Parathyroid adenoma (tissue), 2 donors: ENCODE results near the gene D2HGDH.

Experiments
- H2AFZ ChIP-seq: fragments of 300-600 bp; sonication (generic); one replicate; pipeline ENCODE4 v1.7.0; 2017; ENCODE audit warnings: antibody characterized with exemption, mild to moderate bottlenecking
- H3K27ac ChIP-seq: fragments of 300-600 bp; sonication (generic); one replicate; pipeline ENCODE4 v1.7.0; 2017
- H3K27me3 ChIP-seq: fragments of 300-600 bp; sonication (generic); one replicate; pipeline ENCODE4 v1.7.0; 2017; ENCODE audit warnings: low read length; ENCODE audit not compliant: control insufficient read depth, insufficient read depth
- H3K36me3 ChIP-seq: fragments of 300-600 bp; sonication (generic); one replicate; pipeline ENCODE4 v1.7.0; 2017; ENCODE audit warnings: low read length; ENCODE audit not compliant: control insufficient read depth, insufficient read depth
- H3K4me1 ChIP-seq: fragments of 300-600 bp; sonication (generic); one replicate; pipeline ENCODE4 v1.7.0; 2017; ENCODE audit warnings: control low read depth
- H3K4me2 ChIP-seq: fragments of 300-600 bp; sonication (generic); one replicate; pipeline ENCODE4 v1.7.0; 2017; ENCODE audit warnings: low read length
- H3K4me3 ChIP-seq: fragments of 300-600 bp; sonication (generic); one replicate; pipeline ENCODE4 v1.7.0; 2017; ENCODE audit warnings: low read depth, low read length
- H3K79me2 ChIP-seq: fragments of 300-600 bp; sonication (generic); one replicate; pipeline ENCODE4 v1.7.0; 2017; ENCODE audit warnings: control low read depth
- H3K9ac ChIP-seq: fragments of 300-600 bp; sonication (generic); one replicate; pipeline ENCODE4 v1.7.0; 2017; ENCODE audit warnings: mild to moderate bottlenecking
- H3K9me3 ChIP-seq: fragments of 300-600 bp; sonication (generic); one replicate; pipeline ENCODE4 v1.7.0; 2017; ENCODE audit warnings: low read length; ENCODE audit not compliant: control insufficient read depth
- CTCF ChIP-seq: fragments of 300-600 bp; sonication (generic); IDR thresholded peaks from one replicate; pipeline ENCODE4 v1.7.0; 2017; ENCODE audit warnings: antibody characterized with exemption, mild to moderate bottlenecking
- donor health status: primary hyperparathyroidism.

D2HGDH gene

GRCh38 chr2:241775223-241776177 lies 41.1 kb downstream of the D2HGDH start:
- no peak for TF ChIP-seq CTCF
- Histone ChIP-seq H3K27ac (no peak overlapping the region), H3K27me3 (no peaks in the 10 kb centered on the region), H3K36me3 (no peaks in the 10 kb centered on the region), H3K4me1 (peaks cover 15% of the 10 kb centered on the region), H3K4me2 (no peak overlapping the region), H3K4me3 (no peak overlapping the region), H3K9ac (no peak overlapping the region), H3K9me3 (no peaks in the 10 kb centered on the region), H3K79me2 (no peaks in the 10 kb centered on the region), H2AFZ (no peak overlapping the region)

GRCh38 chr2:241776336-241777169 lies 42.1 kb downstream of the D2HGDH start, which contains the start of gene GAL3ST2:
Gene GAL3ST2 (plus strand): TSS chr2:241776822. CDS start chr2:241776956, 134 bp downstream.
- Histone ChIP-seq H3K9ac (no peak within 1 kb of the TSS), H3K4me2 (no peak within 1 kb of the TSS), H3K79me2 (no peaks in the 10 kb centered on the region), H2AFZ (no peak within 1 kb of the TSS), H3K9me3 (no peaks in the 10 kb centered on the region), H3K4me1 (peaks cover 10% of the 10 kb centered on the region), H3K36me3 (no peaks in the 10 kb centered on the region), H3K27me3 (no peaks in the 10 kb centered on the region), H3K27ac (no peak within 1 kb of the TSS), H3K4me3 (no peak within 1 kb of the TSS)
- no peak for TF ChIP-seq CTCF

DNA sequence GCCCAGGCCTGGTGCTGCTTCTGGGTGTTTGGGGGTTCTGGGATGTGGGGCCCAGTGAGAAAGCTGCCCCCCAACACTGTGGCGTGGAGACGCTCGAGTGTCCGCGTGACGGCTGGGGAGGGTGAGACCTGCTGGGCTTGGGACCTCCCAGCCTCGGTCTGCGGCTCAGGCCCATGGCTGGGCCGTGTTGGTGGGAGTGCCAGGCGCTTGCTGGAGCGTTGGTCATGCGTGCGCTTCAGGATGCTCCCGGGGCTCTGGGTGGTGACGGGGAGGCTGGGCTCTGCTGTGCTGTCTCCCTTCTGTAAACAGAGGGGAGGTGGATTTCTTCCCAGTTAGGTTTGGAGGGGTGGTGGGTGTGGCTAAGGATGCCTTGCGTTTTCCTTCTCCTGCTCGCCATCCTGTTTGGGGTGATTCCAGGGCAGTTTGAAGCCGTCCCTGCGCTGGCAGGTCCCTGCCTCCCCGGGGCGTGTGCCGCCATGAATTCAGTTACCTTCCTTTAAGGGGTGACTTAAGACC lies 42.8 kb downstream of the D2HGDH start:
- Histone ChIP-seq H3K36me3 (no peaks in the 10 kb centered on the region), H3K79me2 (no peaks in the 10 kb centered on the region), H3K27ac (no peak overlapping the region), H3K9ac (no peak overlapping the region), H3K4me1 (peaks cover 4% of the 10 kb centered on the region), H3K9me3 (no peaks in the 10 kb centered on the region), H3K4me3 (no peak overlapping the region), H3K27me3 (no peaks in the 10 kb centered on the region), H3K4me2 (no peak overlapping the region), H2AFZ (no peak overlapping the region)
- TF ChIP-seq CTCF = no peak

GRCh38 chr2:241777686-241778627 lies 43.5 kb downstream of the D2HGDH start:
- no peak for TF ChIP-seq CTCF
- no peak overlapping the region for H3K4me2 ChIP-seq
- no peaks in the 10 kb centered on the region for H3K9me3 ChIP-seq
- no peak overlapping the region for H3K4me3 ChIP-seq
- no peaks in the 10 kb centered on the region for H3K79me2 ChIP-seq
- no peaks in the 10 kb centered on the region for H3K36me3 ChIP-seq
- no peaks in the 10 kb centered on the region for H3K27me3 ChIP-seq
- H2AFZ ChIP-seq = no peak overlapping the region
- H3K9ac ChIP-seq = no peak overlapping the region
- no peak overlapping the region for H3K27ac ChIP-seq
- H3K4me1 ChIP-seq = no peaks in the 10 kb centered on the region
